Lower leg skin (tissue), 3 donors: ENCODE data around the gene MAS1L.

ENCODE experiments used
- POLR2A ChIP-seq, 2 donors: fragments of 450-650 bp; IDR thresholded peaks; one replicate each; pipeline ENCODE4 v1.6.1; 2016 to 2017; ENCODE audit warnings: antibody characterized with exemption in 2 of 2, mild to moderate bottlenecking in 1 of 2, moderate library complexity in 1 of 2
- TF ChIP-seq, protein P1 (sequence below), 3 donors: fragments of 450-650 bp; IDR thresholded peaks; one replicate each; pipeline ENCODE4 v1.5.1; 2016; ENCODE audit warnings: antibody characterized with exemption in 3 of 3, mild to moderate bottlenecking in 3 of 3, moderate library complexity in 2 of 3

DNA sequence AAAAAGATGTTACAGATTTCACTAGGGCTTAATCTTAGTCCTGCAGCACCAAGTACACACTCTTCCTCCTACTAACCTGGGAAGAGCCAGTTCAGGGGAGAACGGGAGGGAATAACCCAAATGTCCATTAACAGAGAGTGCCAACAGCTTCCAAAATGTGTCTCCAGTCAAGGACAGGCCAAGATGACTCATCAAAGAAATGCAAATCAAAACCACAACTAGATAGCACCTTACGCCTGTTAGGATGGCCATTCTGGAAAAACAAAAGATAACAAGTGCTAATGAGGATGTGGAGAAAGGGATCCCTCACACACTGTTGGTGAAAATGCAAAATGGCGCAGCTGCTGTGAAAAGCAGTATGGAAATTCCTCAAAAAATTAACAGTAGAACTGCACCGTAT, 3.8 kb upstream of the MAS1L start:
- TF ChIP-seq, protein P1, sequence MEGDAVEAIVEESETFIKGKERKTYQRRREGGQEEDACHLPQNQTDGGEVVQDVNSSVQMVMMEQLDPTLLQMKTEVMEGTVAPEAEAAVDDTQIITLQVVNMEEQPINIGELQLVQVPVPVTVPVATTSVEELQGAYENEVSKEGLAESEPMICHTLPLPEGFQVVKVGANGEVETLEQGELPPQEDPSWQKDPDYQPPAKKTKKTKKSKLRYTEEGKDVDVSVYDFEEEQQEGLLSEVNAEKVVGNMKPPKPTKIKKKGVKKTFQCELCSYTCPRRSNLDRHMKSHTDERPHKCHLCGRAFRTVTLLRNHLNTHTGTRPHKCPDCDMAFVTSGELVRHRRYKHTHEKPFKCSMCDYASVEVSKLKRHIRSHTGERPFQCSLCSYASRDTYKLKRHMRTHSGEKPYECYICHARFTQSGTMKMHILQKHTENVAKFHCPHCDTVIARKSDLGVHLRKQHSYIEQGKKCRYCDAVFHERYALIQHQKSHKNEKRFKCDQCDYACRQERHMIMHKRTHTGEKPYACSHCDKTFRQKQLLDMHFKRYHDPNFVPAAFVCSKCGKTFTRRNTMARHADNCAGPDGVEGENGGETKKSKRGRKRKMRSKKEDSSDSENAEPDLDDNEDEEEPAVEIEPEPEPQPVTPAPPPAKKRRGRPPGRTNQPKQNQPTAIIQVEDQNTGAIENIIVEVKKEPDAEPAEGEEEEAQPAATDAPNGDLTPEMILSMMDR (IDR thresholded peaks at IDR 0.05) = no peak
- TF ChIP-seq POLR2A (IDR thresholded peaks at IDR 0.05) = no peak
